GM12878 (cell line): Measurements from ENCODE around the gene CYP26B1.

Source experiments
- ESRRA ChIP-seq: IDR thresholded peaks from 2 replicates; pipeline ENCODE4 v1.6.1; 2012; ENCODE audit warnings: mild to moderate bottlenecking, low read length, improper control_type of control experiment
- HCFC1 ChIP-seq: fragments of 150-350 bp; IDR thresholded peaks from 2 replicates; pipeline ENCODE4 v1.6.1; 2014; ENCODE audit warnings: low read length
- POLR2A ChIP-seq: IDR thresholded peaks from 2 replicates; pipeline ENCODE4 v1.6.1; 2011; ENCODE audit warnings: low read depth, mild to moderate bottlenecking, low read length
- POLR2AphosphoS5 ChIP-seq: IDR thresholded peaks from 2 replicates; pipeline ENCODE4 v1.6.1; 2011; ENCODE audit warnings: mild to moderate bottlenecking, low read length, inconsistent platforms
- RCOR1 ChIP-seq: conservative IDR thresholded peaks from 2 replicates; pipeline ENCODE4 v1.6.1; 2012; ENCODE audit warnings: low read depth, low read length, improper control_type of control experiment
- SIN3A ChIP-seq: IDR thresholded peaks from 2 replicates; pipeline ENCODE4 v1.6.1; 2012; ENCODE audit warnings: low read depth, low read length, improper control_type of control experiment
- SMAD1 ChIP-seq: fragments of 450-650 bp; IDR thresholded peaks from 2 replicates; pipeline ENCODE4 v1.6.1; 2018; ENCODE audit warnings: mild to moderate bottlenecking, low read depth; ENCODE audit not compliant: partially characterized antibody
- SRF ChIP-seq, 2 experiments: IDR thresholded peaks; 2 replicates each; pipeline ENCODE4 v1.6.1; 2011; ENCODE audit warnings: low read depth in 2 of 2, low read length in 2 of 2, mild to moderate bottlenecking in 1 of 2, moderate library complexity in 1 of 2
- TF ChIP-seq, protein P1 (sequence below): IDR thresholded peaks from 2 replicates; pipeline ENCODE4 v1.6.1; 2012; ENCODE audit warnings: low read length, inconsistent platforms
- TF ChIP-seq, protein P2 (sequence below), 3 experiments: IDR thresholded peaks in 2 of 3; conservative IDR thresholded peaks in 1 of 3; 2 replicates each; pipeline ENCODE4 v1.5.1; 2011; ENCODE audit warnings: low read depth in 3 of 3, low read length in 3 of 3, mild to moderate bottlenecking in 3 of 3, control low read depth in 2 of 3, moderate library complexity in 2 of 3, inconsistent platforms in 1 of 3, mixed read lengths in 1 of 3; ENCODE audit not compliant: control insufficient read depth in 2 of 3, insufficient read depth in 1 of 3; ENCODE audit errors: extremely low read depth in 1 of 3

- no peak for TF ChIP-seq SMAD1
- no peak for TF ChIP-seq POLR2A
- TF ChIP-seq HCFC1, result no peak
- TF ChIP-seq, protein P1, sequence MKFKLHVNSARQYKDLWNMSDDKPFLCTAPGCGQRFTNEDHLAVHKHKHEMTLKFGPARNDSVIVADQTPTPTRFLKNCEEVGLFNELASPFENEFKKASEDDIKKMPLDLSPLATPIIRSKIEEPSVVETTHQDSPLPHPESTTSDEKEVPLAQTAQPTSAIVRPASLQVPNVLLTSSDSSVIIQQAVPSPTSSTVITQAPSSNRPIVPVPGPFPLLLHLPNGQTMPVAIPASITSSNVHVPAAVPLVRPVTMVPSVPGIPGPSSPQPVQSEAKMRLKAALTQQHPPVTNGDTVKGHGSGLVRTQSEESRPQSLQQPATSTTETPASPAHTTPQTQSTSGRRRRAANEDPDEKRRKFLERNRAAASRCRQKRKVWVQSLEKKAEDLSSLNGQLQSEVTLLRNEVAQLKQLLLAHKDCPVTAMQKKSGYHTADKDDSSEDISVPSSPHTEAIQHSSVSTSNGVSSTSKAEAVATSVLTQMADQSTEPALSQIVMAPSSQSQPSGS, result no peak
- TF ChIP-seq ESRRA, result no peak
- TF ChIP-seq SRF (IDR thresholded peaks at IDR 0.05; ENCODE audit: low read depth in 2 of 2, low read length in 2 of 2), result no peak
- no peak for TF ChIP-seq SIN3A
- TF ChIP-seq, protein P2, sequence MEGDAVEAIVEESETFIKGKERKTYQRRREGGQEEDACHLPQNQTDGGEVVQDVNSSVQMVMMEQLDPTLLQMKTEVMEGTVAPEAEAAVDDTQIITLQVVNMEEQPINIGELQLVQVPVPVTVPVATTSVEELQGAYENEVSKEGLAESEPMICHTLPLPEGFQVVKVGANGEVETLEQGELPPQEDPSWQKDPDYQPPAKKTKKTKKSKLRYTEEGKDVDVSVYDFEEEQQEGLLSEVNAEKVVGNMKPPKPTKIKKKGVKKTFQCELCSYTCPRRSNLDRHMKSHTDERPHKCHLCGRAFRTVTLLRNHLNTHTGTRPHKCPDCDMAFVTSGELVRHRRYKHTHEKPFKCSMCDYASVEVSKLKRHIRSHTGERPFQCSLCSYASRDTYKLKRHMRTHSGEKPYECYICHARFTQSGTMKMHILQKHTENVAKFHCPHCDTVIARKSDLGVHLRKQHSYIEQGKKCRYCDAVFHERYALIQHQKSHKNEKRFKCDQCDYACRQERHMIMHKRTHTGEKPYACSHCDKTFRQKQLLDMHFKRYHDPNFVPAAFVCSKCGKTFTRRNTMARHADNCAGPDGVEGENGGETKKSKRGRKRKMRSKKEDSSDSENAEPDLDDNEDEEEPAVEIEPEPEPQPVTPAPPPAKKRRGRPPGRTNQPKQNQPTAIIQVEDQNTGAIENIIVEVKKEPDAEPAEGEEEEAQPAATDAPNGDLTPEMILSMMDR (IDR thresholded peaks at IDR 0.05 in 2 of 3, conservative IDR thresholded peaks at IDR 0.05 in 1 of 3; ENCODE audit: control insufficient read depth in 2 of 3, extremely low read depth in 1 of 3, insufficient read depth in 1 of 3, low read depth in 3 of 3, low read length in 3 of 3), result no peak
- TF ChIP-seq RCOR1, result no peak
- no peak for TF ChIP-seq POLR2AphosphoS5
Measured at GRCh38 chr2:72114693-72115051, 33.0 kb downstream of the CYP26B1 start.
